Measurements from ENCODE around the gene RGS9. TPM values are rescaled to one million over a fixed set of nuclear protein-coding genes. Genes with fewer than 3 reads are reported as not detected.

Gene RGS9
- total RNA-seq, 3 donors from 2014 or later, result 8.7 to 14.6 (median 13.3) TPM

- DNase-seq, result no peak
- Histone ChIP-seq H3K9me3 (no peaks in the 10 kb centered on the region), H3K4me1 (ENCODE audit: low read depth) (no peaks in the 10 kb centered on the region), H3K4me3 (no peak overlapping the region), H3K36me3 (ENCODE audit: low read depth) (no peaks in the 10 kb centered on the region)
- ATAC-seq, result no peak
- intact Hi-C loops (cut with DNase I, micrococcal nuclease), result no loop called here
- TF ChIP-seq, protein P1, sequence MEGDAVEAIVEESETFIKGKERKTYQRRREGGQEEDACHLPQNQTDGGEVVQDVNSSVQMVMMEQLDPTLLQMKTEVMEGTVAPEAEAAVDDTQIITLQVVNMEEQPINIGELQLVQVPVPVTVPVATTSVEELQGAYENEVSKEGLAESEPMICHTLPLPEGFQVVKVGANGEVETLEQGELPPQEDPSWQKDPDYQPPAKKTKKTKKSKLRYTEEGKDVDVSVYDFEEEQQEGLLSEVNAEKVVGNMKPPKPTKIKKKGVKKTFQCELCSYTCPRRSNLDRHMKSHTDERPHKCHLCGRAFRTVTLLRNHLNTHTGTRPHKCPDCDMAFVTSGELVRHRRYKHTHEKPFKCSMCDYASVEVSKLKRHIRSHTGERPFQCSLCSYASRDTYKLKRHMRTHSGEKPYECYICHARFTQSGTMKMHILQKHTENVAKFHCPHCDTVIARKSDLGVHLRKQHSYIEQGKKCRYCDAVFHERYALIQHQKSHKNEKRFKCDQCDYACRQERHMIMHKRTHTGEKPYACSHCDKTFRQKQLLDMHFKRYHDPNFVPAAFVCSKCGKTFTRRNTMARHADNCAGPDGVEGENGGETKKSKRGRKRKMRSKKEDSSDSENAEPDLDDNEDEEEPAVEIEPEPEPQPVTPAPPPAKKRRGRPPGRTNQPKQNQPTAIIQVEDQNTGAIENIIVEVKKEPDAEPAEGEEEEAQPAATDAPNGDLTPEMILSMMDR (IDR thresholded peaks at IDR 0.05), result no peak
These were observed 32.5 kb downstream of the RGS9 start for GRCh38 chr17:65169691-65170090.

GRCh38 chr17:65170839-65171238 is 33.7 kb downstream of the RGS9 start:
- H3K9me3 ChIP-seq, result no peaks in the 10 kb centered on the region
- no peaks in the 10 kb centered on the region for H3K4me1 ChIP-seq (ENCODE audit: low read depth)
- DNase-seq (no peak), ATAC-seq (peak; percentile 34)
- TF ChIP-seq, protein P1 (IDR thresholded peaks at IDR 0.05), result no peak
- no peaks in the 10 kb centered on the region for H3K36me3 ChIP-seq (ENCODE audit: low read depth)
- intact Hi-C loops (cut with DNase I, micrococcal nuclease), result no loop called here
- H3K4me3 ChIP-seq, result no peak overlapping the region

- no peak for DNase-seq
- Histone ChIP-seq H3K4me3 (no peak overlapping the region), H3K9me3 (no peaks in the 10 kb centered on the region), H3K36me3 (ENCODE audit: low read depth) (no peaks in the 10 kb centered on the region), H3K4me1 (ENCODE audit: low read depth) (no peaks in the 10 kb centered on the region)
- TF ChIP-seq, protein P1 (IDR thresholded peaks at IDR 0.05), result no peak
- intact Hi-C loops (cut with DNase I, micrococcal nuclease), result no loop called here
- no peak for ATAC-seq
These were observed 34.6 kb downstream of the RGS9 start for GRCh38 chr17:65171752-65172151.

DNA sequence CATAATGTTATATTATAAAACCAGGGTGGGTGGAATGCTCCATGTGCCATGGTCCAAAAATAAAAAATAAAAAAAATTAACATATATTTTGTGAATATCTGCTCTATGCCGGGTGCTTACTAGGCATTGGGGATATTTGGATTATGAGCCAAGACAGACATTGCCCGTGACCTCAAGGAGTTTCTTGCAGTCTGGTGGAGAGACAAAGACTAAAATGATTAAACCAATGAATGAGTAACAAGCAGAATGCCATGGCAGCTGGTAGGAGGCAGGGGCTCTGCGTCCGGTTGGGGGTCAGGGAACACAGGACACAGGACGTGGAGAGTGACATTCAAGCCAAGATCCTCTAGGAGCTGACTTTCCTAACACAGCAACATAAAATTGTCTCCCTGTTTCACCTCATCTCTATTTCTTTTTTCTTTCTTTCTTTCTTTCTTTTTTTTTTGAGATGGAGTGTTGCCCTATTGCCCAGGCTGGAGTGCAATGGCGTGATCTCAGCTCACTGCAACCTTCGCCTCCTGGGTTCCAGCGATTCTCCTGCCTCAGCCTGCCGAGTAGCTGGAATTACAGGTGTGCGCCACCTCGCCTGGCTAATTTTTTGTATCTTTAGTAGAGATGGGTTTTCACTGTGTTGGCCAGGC is 35.4 kb downstream of the RGS9 start:
- H3K9me3 ChIP-seq, result no peaks in the 10 kb centered on the region
- H3K4me3 ChIP-seq, result no peak overlapping the region
- no peaks in the 10 kb centered on the region for H3K4me1 ChIP-seq (ENCODE audit: low read depth)
- ATAC-seq (no peak), DNase-seq (no peak)
- TF ChIP-seq, protein P1 (IDR thresholded peaks at IDR 0.05), result no peak
- H3K36me3 ChIP-seq (ENCODE audit: low read depth), result no peaks in the 10 kb centered on the region
- intact Hi-C loops (cut with DNase I, micrococcal nuclease), result no loop called here

DNA sequence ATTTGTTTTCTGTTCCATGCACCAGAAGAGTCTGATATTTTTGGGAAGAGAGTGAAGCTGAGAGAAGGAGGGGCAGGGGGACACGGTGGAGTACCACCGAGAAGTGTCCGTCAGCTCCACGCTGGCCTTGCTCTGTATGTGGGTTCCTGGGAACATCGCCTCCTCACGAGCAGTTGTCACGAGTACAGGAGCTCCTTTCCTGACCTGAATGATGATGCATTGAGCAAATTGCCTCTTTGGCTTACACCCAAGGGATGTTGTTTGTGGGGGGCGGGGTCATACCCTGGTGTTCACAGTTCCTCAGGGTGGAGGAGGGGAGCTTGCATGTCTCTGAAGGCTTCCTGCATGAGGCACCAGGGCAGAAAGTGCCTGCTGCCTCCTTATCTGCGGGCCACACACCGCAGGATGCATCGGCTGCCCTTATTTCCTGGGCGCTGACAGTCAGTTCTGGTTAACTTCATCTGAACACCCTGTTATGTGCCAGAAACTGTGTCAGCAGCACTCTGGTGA is 36.2 kb downstream of the RGS9 start:
- TF ChIP-seq, protein P1 (IDR thresholded peaks at IDR 0.05), result no peak
- peak; percentile 40 to 71 (median 63) for DNase-seq
- peak; percentile 84 for ATAC-seq
- Histone ChIP-seq H3K9me3 (no peaks in the 10 kb centered on the region), H3K36me3 (ENCODE audit: low read depth) (no peaks in the 10 kb centered on the region), H3K4me1 (ENCODE audit: low read depth) (no peaks in the 10 kb centered on the region), H3K4me3 (no peak overlapping the region)
- intact Hi-C loops (cut with DNase I, micrococcal nuclease), result no loop called here
